Fibroblast of lung (primary cell): ENCODE data around the gene CCDC183. TPM values are rescaled to one million over a fixed set of nuclear protein-coding genes. Genes with fewer than 3 reads are reported as not detected.
A peak's percentile ranks its signal among the peaks of the same experiment; 100 is the strongest.

ENCODE experiments used
- DNase-seq, 2 donors: peaks; one replicate each; pipeline versions ENCODE4 v3.0.0 to v3.0.0-alpha.2; 2010; ENCODE audit warnings: low read depth in 2 of 2
- H2AFZ ChIP-seq: 2 replicates; pipeline ENCODE4 v1.5.1; 2012; ENCODE audit warnings: low read length, control low read depth, inconsistent platforms
- H3K27ac ChIP-seq: 2 replicates; pipeline ENCODE4 v1.5.1; 2011; ENCODE audit warnings: low read length, control low read depth; ENCODE audit not compliant: insufficient read depth
- H3K27me3 ChIP-seq: 2 replicates; pipeline ENCODE4 v1.5.1; 2011; ENCODE audit warnings: mild to moderate bottlenecking, low read length; ENCODE audit not compliant: control insufficient read depth, insufficient read depth
- H3K36me3 ChIP-seq: 2 replicates; pipeline ENCODE4 v1.5.1; 2011; ENCODE audit warnings: low read length; ENCODE audit not compliant: control insufficient read depth, insufficient read depth
- H3K4me1 ChIP-seq: 2 replicates; pipeline ENCODE4 v1.5.1; 2011; ENCODE audit warnings: low read length; ENCODE audit not compliant: control insufficient read depth, insufficient read depth; ENCODE audit errors: extremely low read depth
- H3K4me2 ChIP-seq: 2 replicates; pipeline ENCODE4 v1.5.1; 2011; ENCODE audit warnings: low read length, control low read depth; ENCODE audit not compliant: insufficient read depth; ENCODE audit errors: extremely low read depth
- H3K4me3 ChIP-seq, 4 experiments: fragments of 200-600 bp in 1 of 4; sonication (generic) in 1 of 4; replicated peaks in 1 of 4; 2 replicates each; pipeline ENCODE4 v1.5.1; 2011 to 2016; ENCODE audit warnings: low read length in 4 of 4, low read depth in 3 of 4, mild to moderate bottlenecking in 3 of 4, control low read depth in 2 of 4, inconsistent platforms in 1 of 4, mixed read lengths in 1 of 4; ENCODE audit not compliant: insufficient read depth in 1 of 4; ENCODE audit errors: control extremely low read depth in 1 of 4
- H3K79me2 ChIP-seq: 2 replicates; pipeline ENCODE4 v1.5.1; 2012; ENCODE audit warnings: mild to moderate bottlenecking, low read length, inconsistent platforms; ENCODE audit not compliant: control insufficient read depth, insufficient read depth
- H3K9ac ChIP-seq: 2 replicates; pipeline ENCODE4 v1.5.1; 2011; ENCODE audit warnings: mild to moderate bottlenecking, low read length, control low read depth; ENCODE audit not compliant: insufficient read depth
- H3K9me3 ChIP-seq: 2 replicates; pipeline ENCODE4 v1.5.1; 2012; ENCODE audit warnings: low read depth, low read length; ENCODE audit not compliant: control insufficient read depth, insufficient read depth
- H4K20me1 ChIP-seq: 2 replicates; pipeline ENCODE4 v1.5.1; 2011; ENCODE audit warnings: low read length; ENCODE audit not compliant: control insufficient read depth, insufficient read depth; ENCODE audit errors: extremely low read depth
- CTCF ChIP-seq, 2 donors: IDR thresholded peaks in 1 of 2; conservative IDR thresholded peaks in 1 of 2; 1 replicate in 1 of 2; 2 replicates in 1 of 2; pipeline ENCODE4 v1.5.1; 2011 to 2012; ENCODE audit warnings: low read length in 2 of 2, control low read depth in 1 of 2, inconsistent platforms in 1 of 2, low read depth in 1 of 2, mild to moderate bottlenecking in 1 of 2
- EZH2 ChIP-seq: IDR thresholded peaks from 2 replicates; pipeline ENCODE4 v1.5.1; 2012; ENCODE audit warnings: low read length, control low read depth, mild to moderate bottlenecking; ENCODE audit errors: missing control alignments
- polyA plus RNA-seq, 2 donors: library from polyadenylated mRNA; depleted of rRNA in 1 of 2; stranded (reverse) in 1 of 2; unstranded in 1 of 2; fragments of >200 nt; gene quantifications; 2 replicates each; pipeline ENCODE4 v1.2.1, GENCODE V29; 2011 to 2012; ENCODE audit warnings: missing spikeins in 1 of 2
- total RNA-seq: library from RNA; depleted of rRNA; stranded (reverse); fragments of >200 nt; gene quantifications from 2 replicates; pipeline ENCODE4 v1.2.1, GENCODE V29; 2014

Gene CCDC183
- total and polyA plus RNA-seq, 2 donors (not counting 1 experiment from before 2014, with no cell fraction given), result 0.35 to 0.99 TPM

GRCh38 chr9:136815422-136815782, 19.3 kb downstream of the CCDC183 start:
- Histone ChIP-seq H3K27ac (no peak overlapping the region), H4K20me1 (no peaks in the 10 kb centered on the region), H3K79me2 (peaks cover 24% of the 10 kb centered on the region), H2AFZ (no peak overlapping the region), H3K4me1 (no peaks in the 10 kb centered on the region), H3K27me3 (no peaks in the 10 kb centered on the region), H3K4me2 (no peak overlapping the region), H3K9me3 (no peaks in the 10 kb centered on the region), H3K9ac (no peak overlapping the region), H3K4me3 (no peak overlapping the region), H3K36me3 (peaks cover 6% of the 10 kb centered on the region)
- TF ChIP-seq CTCF (conservative IDR thresholded peaks at IDR 0.05 in 1 of 2, IDR thresholded peaks at IDR 0.05 in 1 of 2; ENCODE audit: low read depth in 1 of 2, low read length in 2 of 2) (no peak), EZH2 (no peak)
- DNase-seq, result no peak

- H3K4me3 ChIP-seq, result peak overlapping the region; percentile 3 to 32 (median 18)
- H3K36me3 ChIP-seq, result peaks cover 6% of the 10 kb centered on the region
- H3K9ac ChIP-seq, result peak overlapping the region; percentile 63
- peaks cover 16% of the 10 kb centered on the region for H3K79me2 ChIP-seq
- DNase-seq, result peak; percentile 30 to 55
- H3K4me2 ChIP-seq, result peak overlapping the region; percentile 92
- H4K20me1 ChIP-seq, result no peaks in the 10 kb centered on the region
- H3K27ac ChIP-seq, result peak overlapping the region; percentile 57
- H3K4me1 ChIP-seq, result peaks cover 3% of the 10 kb centered on the region
- peak overlapping the region; percentile 38 for H2AFZ ChIP-seq
- TF ChIP-seq EZH2, result no peak
- H3K9me3 ChIP-seq, result no peaks in the 10 kb centered on the region
- no peaks in the 10 kb centered on the region for H3K27me3 ChIP-seq
Observed at GRCh38 chr9:136820971-136821825, 25.1 kb downstream of the CCDC183 start.

GRCh38 chr9:136821826-136822544, 25.8 kb downstream of the CCDC183 start:
- TF ChIP-seq EZH2 (no peak), CTCF (conservative IDR thresholded peaks at IDR 0.05 in 1 of 2, IDR thresholded peaks at IDR 0.05 in 1 of 2; ENCODE audit: low read depth in 1 of 2, low read length in 2 of 2) (no peak)
- Histone ChIP-seq H3K27ac (no peak overlapping the region), H3K9ac (peak overlapping the region; percentile 46), H3K36me3 (peaks cover 12% of the 10 kb centered on the region), H3K79me2 (peaks cover 16% of the 10 kb centered on the region), H3K4me3 (peak overlapping the region in 1 of 4 experiments; percentile 20), H2AFZ (no peak overlapping the region), H3K27me3 (no peaks in the 10 kb centered on the region), H3K9me3 (no peaks in the 10 kb centered on the region), H3K4me2 (peak overlapping the region; percentile 25), H4K20me1 (no peaks in the 10 kb centered on the region), H3K4me1 (peaks cover 3% of the 10 kb centered on the region)
- no peak for DNase-seq
